Thyroid gland (tissue), 4 donors: Measurements from ENCODE around the gene PRKAR2B.

Source experiments
- CTCF ChIP-seq, 6 experiments: fragments of 200-600 bp in 3 of 6; fragments of 450-650 bp in 3 of 6; sonication (generic) in 3 of 6; IDR thresholded peaks; one replicate each; pipeline ENCODE4 v1.5.1; 2016 to 2019; ENCODE audit warnings: antibody characterized with exemption in 6 of 6, mild to moderate bottlenecking in 2 of 6, inconsistent platforms in 1 of 6, moderate library complexity in 1 of 6
- POLR2A ChIP-seq, 2 donors: fragments of 450-650 bp; IDR thresholded peaks; one replicate each; pipeline ENCODE4 v1.6.1; 2017; ENCODE audit warnings: antibody characterized with exemption in 2 of 2, mild to moderate bottlenecking in 2 of 2, moderate library complexity in 1 of 2

- no peak for TF ChIP-seq CTCF (IDR thresholded peaks at IDR 0.05)
- TF ChIP-seq POLR2A (IDR thresholded peaks at IDR 0.05), result no peak
Measured at GRCh38 chr7:107024906-107025305, 19.6 kb upstream of the PRKAR2B start.
